Caco-2 (cell line): Measurements from ENCODE around the gene MACROD1. TPM values are rescaled to one million over a fixed set of nuclear protein-coding genes. Genes with fewer than 3 reads are reported as not detected.

ENCODE experiments used
- BruUV-seq: library from RNA; stranded (reverse); fragments of 400-500 nt; replicated peaks from 2 replicates; lab custom pipeline; 2021; lab: Mats Ljungman, UMichigan
- CTCF ChIA-PET: fragments of 300-600 bp; sonication (Branson Sonifier 250); formaldehyde crosslinking; loops from one replicate; lab custom pipeline; 2022; ENCODE audit warnings: antibody characterized with exemption; lab: Charles Lee
- POLR2A ChIA-PET: fragments of 300-600 bp; sonication (Branson Sonifier 250); formaldehyde crosslinking; loops from one replicate; lab custom pipeline; 2022; ENCODE audit warnings: antibody characterized with exemption; lab: Charles Lee
- DNase-seq, 2 experiments: peaks; one replicate each; pipeline versions ENCODE4 v3.0.0 to v3.0.0-alpha.2; 2020 to 2022
- H3K27me3 ChIP-seq: replicated peaks from 2 replicates; pipeline ENCODE4 v1.6.0; 2011; ENCODE audit warnings: low read length; ENCODE audit not compliant: control insufficient read depth, insufficient read depth
- H3K36me3 ChIP-seq: 2 replicates; pipeline ENCODE4 v1.5.1; 2011; ENCODE audit warnings: low read length; ENCODE audit not compliant: control insufficient read depth, insufficient read depth
- H3K4me1 ChIP-seq: fragments of 250-450 bp; sonication (Bioruptor Pico); 2 replicates; pipeline ENCODE4 v1.5.1; 2020; ENCODE audit warnings: mild to moderate bottlenecking
- H3K4me3 ChIP-seq: 2 replicates; pipeline ENCODE4 v1.5.1; 2011; ENCODE audit warnings: low read depth, mild to moderate bottlenecking, control low read depth, low read length
- H3K9me3 ChIP-seq: fragments of 250-450 bp; sonication (Bioruptor Pico); 2 replicates; pipeline ENCODE4 v1.5.1; 2020; ENCODE audit warnings: mild to moderate bottlenecking, moderate library complexity
- H3K27ac Mint-ChIP-seq: one replicate; pipeline ENCODE4 v1.8.0; 2022; ENCODE audit warnings: mixed read lengths; ENCODE audit not compliant: unreplicated experiment
- H3K27me3 Mint-ChIP-seq: one replicate; pipeline ENCODE4 v1.8.0; 2022; ENCODE audit warnings: mixed read lengths; ENCODE audit not compliant: insufficient read depth, unreplicated experiment
- H3K36me3 Mint-ChIP-seq: one replicate; pipeline ENCODE4 v1.8.0; 2022; ENCODE audit warnings: mild to moderate bottlenecking, mixed read lengths; ENCODE audit not compliant: insufficient read depth, unreplicated experiment
- H3K4me1 Mint-ChIP-seq: one replicate; pipeline ENCODE4 v1.8.0; 2022; ENCODE audit warnings: low read depth, mixed read lengths; ENCODE audit not compliant: unreplicated experiment
- H3K4me3 Mint-ChIP-seq: one replicate; pipeline ENCODE4 v1.8.0; 2022; ENCODE audit warnings: mild to moderate bottlenecking, moderate library complexity, mixed read lengths; ENCODE audit not compliant: unreplicated experiment
- H3K9me3 Mint-ChIP-seq: one replicate; pipeline ENCODE4 v1.8.0; 2022; ENCODE audit warnings: mixed read lengths; ENCODE audit not compliant: unreplicated experiment
- intact Hi-C: fragments of 100-400 bp; cut with micrococcal nuclease; formaldehyde crosslinking; loops from one replicate; pipeline ENCODE4 v1.10.0; 2022; ENCODE audit not compliant: unreplicated experiment
- total RNA-seq: library from RNA; stranded (reverse); gene quantifications from 2 replicates; pipeline ENCODE4 v1.2.3, GENCODE V29; 2022
- TF ChIP-seq, protein P1 (sequence below), 2 experiments: fragments of 200-600 bp in 1 of 2; IDR thresholded peaks; 1 replicate in 1 of 2; 2 replicates in 1 of 2; pipeline versions ENCODE4 v1.5.1 to v1.8.0; 2011 to 2022; ENCODE audit warnings: antibody characterized with exemption in 1 of 2, control low read depth in 1 of 2, inconsistent platforms in 1 of 2, low read depth in 1 of 2, low read length in 1 of 2, mild to moderate bottlenecking in 1 of 2, moderate library complexity in 1 of 2; ENCODE audit not compliant: insufficient read depth in 1 of 2, severe bottlenecking in 1 of 2, unreplicated experiment in 1 of 2

MACROD1 gene
- total RNA-seq, 1 experiment from 2014 or later = 29.6 TPM

DNA sequence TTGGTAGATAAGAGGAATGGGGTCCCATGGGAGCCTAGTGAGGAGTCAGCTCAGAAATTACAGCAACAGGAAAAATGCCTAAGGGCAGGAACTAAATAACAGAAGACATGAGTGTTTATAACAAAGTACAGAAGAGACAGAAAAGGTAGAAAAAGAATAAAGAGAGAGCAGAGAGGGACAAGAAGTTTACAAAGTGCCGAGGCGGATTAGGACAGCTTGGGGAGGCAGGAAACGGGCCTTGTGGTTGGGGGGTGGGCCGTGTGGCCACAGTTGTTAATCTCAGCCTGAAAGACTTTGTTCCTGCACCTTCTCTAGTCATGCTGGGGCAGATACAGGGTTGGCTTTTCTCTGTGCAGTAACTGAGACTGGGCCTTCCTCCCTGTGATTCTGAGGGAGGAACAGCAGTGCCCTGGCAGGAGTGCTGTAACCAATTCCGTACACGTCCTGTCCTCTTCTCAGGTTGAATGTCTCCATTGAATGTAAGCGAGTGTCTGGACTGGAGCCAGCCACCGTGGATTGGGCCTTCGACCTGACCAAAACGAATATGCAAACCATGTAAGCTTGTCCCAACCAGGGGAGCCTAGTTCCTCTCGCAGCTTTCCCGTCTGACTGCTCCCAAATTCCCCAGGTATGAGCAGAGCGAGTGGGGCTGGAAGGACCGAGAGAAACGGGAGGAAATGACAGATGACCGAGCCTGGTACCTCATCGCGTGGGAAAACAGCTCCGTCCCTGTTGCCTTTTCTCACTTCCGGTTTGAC lies 214.0 kb downstream of the MACROD1 start:
- TF ChIP-seq, protein P1, sequence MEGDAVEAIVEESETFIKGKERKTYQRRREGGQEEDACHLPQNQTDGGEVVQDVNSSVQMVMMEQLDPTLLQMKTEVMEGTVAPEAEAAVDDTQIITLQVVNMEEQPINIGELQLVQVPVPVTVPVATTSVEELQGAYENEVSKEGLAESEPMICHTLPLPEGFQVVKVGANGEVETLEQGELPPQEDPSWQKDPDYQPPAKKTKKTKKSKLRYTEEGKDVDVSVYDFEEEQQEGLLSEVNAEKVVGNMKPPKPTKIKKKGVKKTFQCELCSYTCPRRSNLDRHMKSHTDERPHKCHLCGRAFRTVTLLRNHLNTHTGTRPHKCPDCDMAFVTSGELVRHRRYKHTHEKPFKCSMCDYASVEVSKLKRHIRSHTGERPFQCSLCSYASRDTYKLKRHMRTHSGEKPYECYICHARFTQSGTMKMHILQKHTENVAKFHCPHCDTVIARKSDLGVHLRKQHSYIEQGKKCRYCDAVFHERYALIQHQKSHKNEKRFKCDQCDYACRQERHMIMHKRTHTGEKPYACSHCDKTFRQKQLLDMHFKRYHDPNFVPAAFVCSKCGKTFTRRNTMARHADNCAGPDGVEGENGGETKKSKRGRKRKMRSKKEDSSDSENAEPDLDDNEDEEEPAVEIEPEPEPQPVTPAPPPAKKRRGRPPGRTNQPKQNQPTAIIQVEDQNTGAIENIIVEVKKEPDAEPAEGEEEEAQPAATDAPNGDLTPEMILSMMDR (IDR thresholded peaks at IDR 0.05; ENCODE audit: insufficient read depth in 1 of 2, low read depth in 1 of 2, low read length in 1 of 2, severe bottlenecking in 1 of 2, unreplicated experiment in 1 of 2) = no peak
- BruUV-seq = no TSS peak
- ChIA-PET POLR2A (no interaction called here), CTCF (interaction anchor here (0.6 to 1.5 kb wide), 3 partner anchors 17 to 80 kb away, joined by 3 to 4 read pairs (median 3); no protein-coding TSS in a partner anchor)
- no peak overlapping the region for H3K4me3 ChIP-seq
- intact Hi-C loops = no loop called here
- H3K36me3 ChIP-seq = peaks cover 3% of the 10 kb centered on the region
- Mint-ChIP-seq H3K36me3 (peaks cover 54% of the 10 kb centered on the region), H3K27ac (no peak overlapping the region), H3K4me3 (no peak overlapping the region), H3K9me3 (no peaks in the 10 kb centered on the region), H3K27me3 (no peaks in the 10 kb centered on the region), H3K4me1 (peaks cover 6% of the 10 kb centered on the region)
- no peaks in the 10 kb centered on the region for H3K27me3 ChIP-seq
- H3K9me3 ChIP-seq = no peaks in the 10 kb centered on the region
- no peaks in the 10 kb centered on the region for H3K4me1 ChIP-seq
- DNase-seq = no peak

Other genes with a start within 250 kb of the MACROD1 start
- 1.5 and 1.8 TPM in 2 replicates for gene RCOR2, start 248.9 kb downstream of the MACROD1 start, total RNA-seq
- gene NAA40, start 227.1 kb downstream of the MACROD1 start, total RNA-seq = 42.7 and 43.7 TPM in 2 replicates
- gene COX8A, start 191.5 kb downstream of the MACROD1 start, total RNA-seq = 376 and 448 TPM in 2 replicates
- gene OTUB1, start 179.7 kb downstream of the MACROD1 start, total RNA-seq = 140 and 152 TPM in 2 replicates
- 0.14 and 0.39 TPM in 2 replicates for gene FLRT1, start 130.2 kb downstream of the MACROD1 start, total RNA-seq
- gene STIP1, start 20.1 kb upstream of the MACROD1 start, total RNA-seq = 293 and 297 TPM in 2 replicates
- gene FERMT3, start 40.6 kb upstream of the MACROD1 start, total RNA-seq = 3.3 and 4.3 TPM in 2 replicates
- gene TRPT1, start 60.1 kb upstream of the MACROD1 start, total RNA-seq = 32.1 and 36.8 TPM in 2 replicates
- 31.9 and 33.4 TPM in 2 replicates for gene NUDT22, start 60.2 kb upstream of the MACROD1 start, total RNA-seq
- gene DNAJC4, start 64.4 kb upstream of the MACROD1 start, total RNA-seq = 22.3 and 22.9 TPM in 2 replicates
- gene VEGFB, start 68.5 kb upstream of the MACROD1 start, total RNA-seq = 60.6 and 61.7 TPM in 2 replicates
- gene FKBP2, start 75.0 kb upstream of the MACROD1 start, total RNA-seq = 70.2 and 76.8 TPM in 2 replicates
- gene PPP1R14B, start 80.8 kb upstream of the MACROD1 start, total RNA-seq = 162 and 185 TPM in 2 replicates
- gene PLCB3, start 85.4 kb upstream of the MACROD1 start, total RNA-seq = 37.5 and 40.6 TPM in 2 replicates
- gene BAD, start 118.6 kb upstream of the MACROD1 start, total RNA-seq = 50.5 and 51.6 TPM in 2 replicates
- 52.2 and 58.5 TPM in 2 replicates for gene GPR137, start 119.7 kb upstream of the MACROD1 start, total RNA-seq
- not detected in 2 replicates for gene KCNK4, start 125.2 kb upstream of the MACROD1 start, total RNA-seq
- 12.8 and 16.7 TPM in 2 replicates for gene CATSPERZ, start 134.2 kb upstream of the MACROD1 start, total RNA-seq
- 66.9 and 71.7 TPM in 2 replicates for gene ESRRA, start 139.4 kb upstream of the MACROD1 start, total RNA-seq
- gene TRMT112, start 151.4 kb upstream of the MACROD1 start, total RNA-seq = 235 and 246 TPM in 2 replicates
- 269 and 306 TPM in 2 replicates for gene PRDX5, start 152.0 kb upstream of the MACROD1 start, total RNA-seq
- gene CCDC88B, start 174.1 kb upstream of the MACROD1 start, total RNA-seq = 3.6 and 3.9 TPM in 2 replicates
- gene RPS6KA4, start 193.0 kb upstream of the MACROD1 start, total RNA-seq = 95.7 and 98.6 TPM in 2 replicates